PC-9 (cell line): Measurements from ENCODE around the gene NUBPL. TPM values are rescaled to one million over a fixed set of nuclear protein-coding genes. Genes with fewer than 3 reads are reported as not detected.

ENCODE experiments used
- BruUV-seq: library from RNA; stranded (reverse); fragments of 400-500 nt; replicated peaks from 2 replicates; lab custom pipeline; 2021; lab: Mats Ljungman, UMichigan
- CTCF ChIA-PET: fragments of 300-600 bp; sonication (Branson Sonifier 250); formaldehyde crosslinking; loops from one replicate; lab custom pipeline; 2022; ENCODE audit warnings: antibody characterized with exemption; lab: Charles Lee
- POLR2A ChIA-PET: fragments of 300-600 bp; sonication (Branson Sonifier 250); formaldehyde crosslinking; loops from one replicate; lab custom pipeline; 2022; ENCODE audit warnings: antibody characterized with exemption; ENCODE audit not compliant: unreplicated experiment; lab: Charles Lee
- DNase-seq, 2 experiments: peaks; one replicate each; pipeline versions ENCODE4 v3.0.0 to v3.0.0-alpha.2; 2015 to 2022; ENCODE audit warnings: mixed read lengths in 1 of 2
- H2AFZ ChIP-seq: fragments of 200-600 bp; sonication (generic); 2 replicates; pipeline ENCODE4 v1.8.1; 2017; ENCODE audit warnings: antibody characterized with exemption
- H3F3A ChIP-seq: fragments of 200-600 bp; sonication (generic); 2 replicates; pipeline ENCODE4 v1.8.1; 2017; ENCODE audit warnings: antibody characterized with exemption, mild to moderate bottlenecking, low read depth; ENCODE audit not compliant: insufficient read depth
- H3K27ac ChIP-seq: fragments of 200-600 bp; sonication (generic); 2 replicates; pipeline ENCODE4 v1.6.1; 2016; ENCODE audit warnings: mixed run types
- H3K27me3 ChIP-seq: fragments of 200-600 bp; sonication (generic); 2 replicates; pipeline ENCODE4 v1.6.1; 2016; ENCODE audit warnings: low read depth, mixed run types; ENCODE audit not compliant: insufficient read depth
- H3K36me3 ChIP-seq: fragments of 200-600 bp; sonication (generic); 2 replicates; pipeline ENCODE4 v1.6.1; 2016; ENCODE audit warnings: low read depth, mixed run types
- H3K4me1 ChIP-seq: fragments of 200-600 bp; sonication (generic); replicated peaks from 2 replicates; pipeline ENCODE4 v1.6.1; 2016; ENCODE audit warnings: mixed run types; ENCODE audit not compliant: insufficient read depth
- H3K4me2 ChIP-seq: fragments of 200-600 bp; sonication (generic); 2 replicates; pipeline ENCODE4 v1.6.1; 2017; ENCODE audit warnings: mixed run types
- H3K4me3 ChIP-seq: fragments of 200-600 bp; sonication (generic); 2 replicates; pipeline ENCODE4 v1.6.1; 2016; ENCODE audit warnings: mixed run types
- H3K79me2 ChIP-seq: fragments of 200-600 bp; sonication (generic); 2 replicates; pipeline ENCODE4 v1.6.1; 2017; ENCODE audit warnings: low read depth, mixed run types
- H3K9me2 ChIP-seq: fragments of 200-600 bp; sonication (generic); 2 replicates; pipeline ENCODE4 v1.8.1; 2017; ENCODE audit warnings: mild to moderate bottlenecking; ENCODE audit not compliant: insufficient read depth
- H3K9me3 ChIP-seq: fragments of 200-600 bp; sonication (generic); 2 replicates; pipeline ENCODE4 v1.8.1; 2016; ENCODE audit warnings: low read depth; ENCODE audit not compliant: insufficient read depth
- H4K20me1 ChIP-seq: fragments of 200-600 bp; sonication (generic); 2 replicates; pipeline ENCODE4 v1.8.1; 2017; ENCODE audit not compliant: insufficient read depth
- EZH2 ChIP-seq: fragments of 200-600 bp; sonication (generic); IDR thresholded peaks from 2 replicates; pipeline ENCODE4 v1.8.0; 2017; ENCODE audit warnings: antibody characterized with exemption, low read depth
- intact Hi-C: fragments of 100-400 bp; cut with micrococcal nuclease; formaldehyde crosslinking; loops from one replicate; pipeline ENCODE4 v1.10.0; 2022; ENCODE audit not compliant: unreplicated experiment
- total RNA-seq: library from RNA; stranded (reverse); gene quantifications from 2 replicates; pipeline ENCODE4 v1.2.3, GENCODE V29; 2021
- TF ChIP-seq, protein P1 (sequence below): fragments of 200-600 bp; sonication (generic); conservative IDR thresholded peaks from 2 replicates; pipeline ENCODE4 v1.6.1; 2017; ENCODE audit warnings: mixed run types, antibody characterized with exemption, mild to moderate bottlenecking, moderate library complexity

Gene NUBPL
- total RNA-seq, 1 experiment from 2014 or later = 14.6 TPM

- Histone ChIP-seq H3K27me3 (no peaks in the 10 kb centered on the region), H3K9me2 (no peaks in the 10 kb centered on the region), H3K4me1 (no peaks in the 10 kb centered on the region), H3K4me3 (no peak overlapping the region), H3K79me2 (no peaks in the 10 kb centered on the region), H3K9me3 (no peaks in the 10 kb centered on the region), H3K4me2 (no peak overlapping the region), H3K36me3 (no peaks in the 10 kb centered on the region), H2AFZ (no peak overlapping the region), H4K20me1 (no peaks in the 10 kb centered on the region), H3K27ac (no peak overlapping the region), H3F3A (no peaks in the 10 kb centered on the region)
- intact Hi-C loops = no loop called here
- CTCF ChIA-PET = no interaction called here
- BruUV-seq = no TSS peak
- no peak for DNase-seq
- POLR2A ChIA-PET = interaction anchor here (0.6 kb wide), 1 partner anchor 18 kb away, joined by 18 read pairs; no protein-coding TSS in a partner anchor
- TF ChIP-seq, protein P1, sequence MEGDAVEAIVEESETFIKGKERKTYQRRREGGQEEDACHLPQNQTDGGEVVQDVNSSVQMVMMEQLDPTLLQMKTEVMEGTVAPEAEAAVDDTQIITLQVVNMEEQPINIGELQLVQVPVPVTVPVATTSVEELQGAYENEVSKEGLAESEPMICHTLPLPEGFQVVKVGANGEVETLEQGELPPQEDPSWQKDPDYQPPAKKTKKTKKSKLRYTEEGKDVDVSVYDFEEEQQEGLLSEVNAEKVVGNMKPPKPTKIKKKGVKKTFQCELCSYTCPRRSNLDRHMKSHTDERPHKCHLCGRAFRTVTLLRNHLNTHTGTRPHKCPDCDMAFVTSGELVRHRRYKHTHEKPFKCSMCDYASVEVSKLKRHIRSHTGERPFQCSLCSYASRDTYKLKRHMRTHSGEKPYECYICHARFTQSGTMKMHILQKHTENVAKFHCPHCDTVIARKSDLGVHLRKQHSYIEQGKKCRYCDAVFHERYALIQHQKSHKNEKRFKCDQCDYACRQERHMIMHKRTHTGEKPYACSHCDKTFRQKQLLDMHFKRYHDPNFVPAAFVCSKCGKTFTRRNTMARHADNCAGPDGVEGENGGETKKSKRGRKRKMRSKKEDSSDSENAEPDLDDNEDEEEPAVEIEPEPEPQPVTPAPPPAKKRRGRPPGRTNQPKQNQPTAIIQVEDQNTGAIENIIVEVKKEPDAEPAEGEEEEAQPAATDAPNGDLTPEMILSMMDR = no peak
- no peak for TF ChIP-seq EZH2
Observed at GRCh38 chr14:31580234-31580633, 19.0 kb downstream of the NUBPL start.

DNA sequence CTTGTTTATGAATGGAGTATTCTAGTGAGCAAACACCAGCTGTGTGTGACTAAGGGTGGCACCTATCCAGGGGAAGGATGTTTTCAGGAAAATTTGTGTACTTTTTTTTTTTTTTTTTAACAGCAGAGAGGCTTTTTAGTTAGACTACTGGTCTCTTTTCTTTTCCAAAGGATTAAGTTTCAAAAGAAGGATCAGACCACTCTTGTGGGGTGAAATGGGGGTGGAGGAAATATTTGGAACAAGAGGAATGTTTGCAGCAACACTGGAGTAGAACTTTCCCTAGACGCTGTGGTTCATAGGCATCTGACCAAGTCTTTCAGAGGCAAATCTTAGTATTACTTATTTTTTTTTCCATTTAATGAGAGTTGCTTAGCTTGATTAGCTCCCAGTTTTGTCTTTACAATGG, 21.1 kb downstream of the NUBPL start:
- H3K4me3 ChIP-seq = no peak overlapping the region
- H3K4me1 ChIP-seq = no peaks in the 10 kb centered on the region
- H3K36me3 ChIP-seq = no peaks in the 10 kb centered on the region; the same call in 1 of the 2 replicates
- POLR2A ChIA-PET = no interaction called here
- H3K27me3 ChIP-seq = no peaks in the 10 kb centered on the region
- no peaks in the 10 kb centered on the region for H4K20me1 ChIP-seq
- no peaks in the 10 kb centered on the region for H3K9me3 ChIP-seq
- H3F3A ChIP-seq = no peaks in the 10 kb centered on the region
- no peaks in the 10 kb centered on the region for H3K9me2 ChIP-seq
- H3K27ac ChIP-seq = no peak overlapping the region
- CTCF ChIA-PET = no interaction called here
- BruUV-seq = no TSS peak
- H3K79me2 ChIP-seq = no peaks in the 10 kb centered on the region
- intact Hi-C loops = no loop called here
- DNase-seq = no peak
- TF ChIP-seq, protein P1 = no peak
- TF ChIP-seq EZH2 = no peak
- H3K4me2 ChIP-seq = no peak overlapping the region
- H2AFZ ChIP-seq = no peak overlapping the region

GRCh38 chr14:31582836-31583452, 21.7 kb downstream of the NUBPL start:
- H2AFZ ChIP-seq = no peak overlapping the region
- intact Hi-C loops = no loop called here
- no peaks in the 10 kb centered on the region for H3K9me3 ChIP-seq
- H3K9me2 ChIP-seq = no peaks in the 10 kb centered on the region
- H3K4me2 ChIP-seq = no peak overlapping the region
- no peak overlapping the region for H3K27ac ChIP-seq
- no peaks in the 10 kb centered on the region for H4K20me1 ChIP-seq
- no peaks in the 10 kb centered on the region for H3K79me2 ChIP-seq
- no peaks in the 10 kb centered on the region; the same call in 1 of the 2 replicates for H3K36me3 ChIP-seq
- TF ChIP-seq, protein P1 = no peak
- no peak for TF ChIP-seq EZH2
- no peaks in the 10 kb centered on the region for H3K27me3 ChIP-seq
- no peaks in the 10 kb centered on the region for H3F3A ChIP-seq
- no peak overlapping the region for H3K4me3 ChIP-seq
- no TSS peak for BruUV-seq
- ChIA-PET POLR2A (no interaction called here), CTCF (no interaction called here)
- no peaks in the 10 kb centered on the region for H3K4me1 ChIP-seq
- DNase-seq = no peak
